HG03045 (cell line): Measurements from ENCODE around the gene FAM193A.
A peak's percentile ranks its signal among the peaks of the same experiment; 100 is the strongest.

Experiments
- ATAC-seq: cut with Tn5 transposase; IDR thresholded peaks from one replicate; pipeline ENCODE4 v1.9.1; 2021; ENCODE audit warnings: mild to moderate bottlenecking, moderate library complexity; ENCODE audit not compliant: unreplicated experiment

The FAM193A gene, protein sequence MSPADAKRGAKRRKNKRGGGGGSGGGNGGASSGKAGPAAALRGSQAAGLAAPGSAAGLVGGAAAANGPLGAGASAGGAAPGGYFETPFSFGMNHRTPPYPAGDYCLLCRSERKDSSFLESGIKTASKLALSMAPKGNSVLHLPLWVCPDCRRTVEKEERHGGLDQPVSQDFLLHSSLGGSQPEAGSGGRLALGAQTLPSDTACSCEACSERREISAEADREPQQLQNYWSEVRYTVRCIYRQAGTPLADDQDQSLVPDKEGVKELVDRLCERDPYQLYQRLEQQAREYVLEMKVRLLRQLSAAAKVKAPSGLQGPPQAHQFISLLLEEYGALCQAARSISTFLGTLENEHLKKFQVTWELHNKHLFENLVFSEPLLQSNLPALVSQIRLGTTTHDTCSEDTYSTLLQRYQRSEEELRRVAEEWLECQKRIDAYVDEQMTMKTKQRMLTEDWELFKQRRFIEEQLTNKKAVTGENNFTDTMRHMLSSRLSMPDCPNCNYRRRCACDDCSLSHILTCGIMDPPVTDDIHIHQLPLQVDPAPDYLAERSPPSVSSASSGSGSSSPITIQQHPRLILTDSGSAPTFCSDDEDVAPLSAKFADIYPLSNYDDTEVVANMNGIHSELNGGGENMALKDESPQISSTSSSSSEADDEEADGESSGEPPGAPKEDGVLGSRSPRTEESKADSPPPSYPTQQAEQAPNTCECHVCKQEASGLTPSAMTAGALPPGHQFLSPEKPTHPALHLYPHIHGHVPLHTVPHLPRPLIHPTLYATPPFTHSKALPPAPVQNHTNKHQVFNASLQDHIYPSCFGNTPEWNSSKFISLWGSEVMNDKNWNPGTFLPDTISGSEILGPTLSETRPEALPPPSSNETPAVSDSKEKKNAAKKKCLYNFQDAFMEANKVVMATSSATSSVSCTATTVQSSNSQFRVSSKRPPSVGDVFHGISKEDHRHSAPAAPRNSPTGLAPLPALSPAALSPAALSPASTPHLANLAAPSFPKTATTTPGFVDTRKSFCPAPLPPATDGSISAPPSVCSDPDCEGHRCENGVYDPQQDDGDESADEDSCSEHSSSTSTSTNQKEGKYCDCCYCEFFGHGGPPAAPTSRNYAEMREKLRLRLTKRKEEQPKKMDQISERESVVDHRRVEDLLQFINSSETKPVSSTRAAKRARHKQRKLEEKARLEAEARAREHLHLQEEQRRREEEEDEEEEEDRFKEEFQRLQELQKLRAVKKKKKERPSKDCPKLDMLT (N-terminal part only)

DNA sequence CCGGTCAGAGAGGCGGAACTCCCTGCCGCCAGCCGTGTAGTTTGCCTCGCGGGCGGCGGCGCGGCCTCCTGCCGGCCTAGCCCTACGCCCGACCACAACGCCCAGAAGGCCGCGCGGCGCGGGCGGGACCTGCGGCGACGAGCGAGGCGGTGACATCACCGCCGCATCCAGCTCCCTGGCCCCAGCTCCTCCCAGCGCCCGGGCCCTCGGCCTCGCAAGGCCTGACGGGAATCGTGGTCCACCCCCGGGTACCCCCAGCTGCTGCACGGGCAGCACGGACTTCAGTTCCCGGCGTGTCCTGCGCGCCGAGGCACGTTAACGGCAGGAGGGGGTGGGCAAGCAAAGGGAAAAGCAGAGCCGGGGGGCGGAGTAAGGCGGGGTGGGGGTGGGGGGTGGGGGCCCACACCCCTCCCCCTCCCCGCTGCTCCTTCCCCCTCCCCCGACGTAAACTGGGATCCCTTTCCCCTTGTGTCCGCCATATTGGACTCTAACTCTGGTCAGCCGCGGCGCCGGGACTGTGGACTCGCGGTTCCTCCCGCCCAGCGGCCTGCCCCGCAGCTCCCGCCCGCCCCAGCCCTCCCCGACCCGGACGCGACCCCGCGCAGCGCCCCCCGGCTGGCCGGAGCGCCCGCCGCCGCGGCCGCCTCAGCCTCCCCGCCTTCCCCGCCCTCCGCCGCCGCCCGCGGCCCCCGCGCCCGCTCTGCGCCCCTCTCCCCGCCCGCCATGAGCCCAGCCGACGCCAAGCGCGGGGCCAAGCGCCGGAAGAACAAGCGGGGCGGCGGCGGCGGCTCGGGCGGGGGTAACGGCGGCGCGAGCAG is at the start of gene FAM193A:
FAM193A (plus strand) TSS at position 455 of the 818 bp plus-strand sequence; CDS start at position 724, 269 bp downstream.
- ATAC-seq, result peak; percentile 88

DNA sequence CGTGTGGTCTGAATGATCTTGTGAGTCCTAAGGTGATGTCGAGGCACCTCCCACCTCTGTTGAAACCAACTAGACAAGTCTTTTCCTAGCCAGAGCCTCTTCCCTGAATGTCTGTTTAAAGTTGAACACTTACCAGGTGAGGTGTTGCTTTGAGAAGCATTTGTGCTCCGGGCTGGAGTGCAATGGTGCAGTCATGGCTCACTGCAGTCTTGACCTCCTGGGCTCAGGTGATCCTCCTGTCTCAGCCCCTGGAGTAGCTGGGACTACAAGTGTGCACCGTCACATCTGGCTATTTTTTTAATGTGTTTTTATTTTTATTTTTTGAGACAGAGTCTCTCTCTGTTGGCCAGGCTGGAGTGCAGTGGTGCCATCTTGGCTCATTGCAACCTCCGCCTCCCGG is 49.5 kb upstream of the FAM193A start:
- ATAC-seq, result no peak

DNA sequence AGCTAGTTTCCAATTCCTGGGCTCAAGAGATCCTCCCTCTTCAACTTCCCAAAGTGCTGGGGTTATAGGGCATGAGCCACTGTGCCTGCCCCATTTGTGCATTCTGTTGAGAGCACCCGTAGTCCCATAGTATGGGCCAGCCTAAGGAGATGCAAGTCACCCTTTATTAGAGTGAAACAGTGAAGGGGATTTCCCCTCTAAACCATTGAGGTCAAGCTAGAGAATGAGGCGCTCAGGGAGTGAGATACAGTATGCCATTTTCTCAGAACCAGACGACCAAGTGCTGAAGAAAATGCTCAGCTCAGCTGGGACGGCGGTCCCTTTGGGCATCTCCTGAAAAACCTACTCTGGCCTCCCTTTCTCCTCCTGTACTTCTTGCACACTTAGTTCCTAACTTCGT is 48.8 kb upstream of the FAM193A start:
- peak; percentile 56 for ATAC-seq

DNA sequence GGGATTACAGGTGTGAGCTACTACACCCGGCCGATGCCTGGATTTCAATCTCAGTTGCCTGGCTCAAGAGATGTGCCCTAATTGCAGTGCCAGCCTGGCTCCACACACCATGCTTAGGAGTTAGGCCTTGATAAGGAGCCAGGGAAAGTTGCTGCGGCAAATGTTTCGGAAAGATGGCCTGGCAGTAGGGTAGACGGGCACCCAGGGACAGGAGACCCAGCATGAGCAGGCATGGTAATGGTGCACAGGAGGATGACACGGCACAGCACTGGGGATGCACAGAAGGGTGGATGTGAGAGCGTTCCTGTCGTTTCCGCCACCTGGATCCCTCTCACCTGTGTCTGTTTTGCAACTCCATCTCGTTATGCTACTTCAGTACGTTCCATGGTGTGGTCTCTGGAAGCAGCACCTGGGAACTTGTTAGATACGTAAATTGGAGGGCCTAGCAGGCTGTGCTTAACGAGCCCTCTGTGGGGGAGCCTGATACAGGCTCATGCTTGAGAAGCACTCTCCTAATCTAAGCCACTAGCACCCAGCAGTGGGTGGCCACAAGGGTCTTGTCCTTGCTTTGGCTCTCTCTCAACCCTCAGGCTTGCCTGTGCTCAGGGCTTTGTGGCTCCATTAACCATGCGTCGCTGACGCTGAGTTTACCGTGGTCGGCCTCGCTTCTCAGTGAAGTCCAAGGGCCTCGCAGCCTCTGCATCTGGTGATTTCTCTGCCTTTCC is 47.2 kb upstream of the FAM193A start:
- no peak for ATAC-seq

DNA sequence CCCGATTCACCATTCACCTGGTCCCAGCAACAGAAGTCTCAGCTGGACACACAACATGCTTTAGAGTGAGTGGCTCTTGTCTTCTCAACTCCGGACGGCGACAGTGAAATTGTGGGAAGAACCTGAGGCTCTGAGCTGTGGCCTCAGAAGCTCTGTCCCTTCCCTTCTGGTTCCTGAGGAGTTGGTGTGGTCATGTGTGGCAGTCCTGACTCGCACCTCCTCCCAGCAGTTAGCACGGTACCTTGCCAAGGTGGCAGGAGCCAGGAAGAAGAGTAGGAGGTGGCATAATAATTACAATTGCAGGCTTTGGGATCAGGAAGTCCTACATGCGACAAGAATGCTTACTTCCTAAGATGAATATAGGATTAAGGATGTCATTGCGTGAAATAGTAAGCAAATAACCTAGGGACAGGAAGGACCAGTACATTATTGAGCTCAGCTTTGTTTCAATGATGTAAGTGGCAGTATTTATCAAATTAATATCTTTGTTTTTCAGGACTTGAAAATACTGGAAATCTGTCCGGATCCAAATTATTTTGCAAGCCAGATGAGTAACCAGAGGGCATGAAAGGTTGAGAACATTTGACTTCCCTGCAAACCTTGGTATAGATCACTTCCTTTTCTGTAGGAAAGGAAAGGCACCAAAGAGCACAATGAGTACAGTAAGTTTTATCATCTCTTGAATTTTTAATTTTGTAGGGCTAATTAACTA is 46.5 kb upstream of the FAM193A start:
- no peak for ATAC-seq

DNA sequence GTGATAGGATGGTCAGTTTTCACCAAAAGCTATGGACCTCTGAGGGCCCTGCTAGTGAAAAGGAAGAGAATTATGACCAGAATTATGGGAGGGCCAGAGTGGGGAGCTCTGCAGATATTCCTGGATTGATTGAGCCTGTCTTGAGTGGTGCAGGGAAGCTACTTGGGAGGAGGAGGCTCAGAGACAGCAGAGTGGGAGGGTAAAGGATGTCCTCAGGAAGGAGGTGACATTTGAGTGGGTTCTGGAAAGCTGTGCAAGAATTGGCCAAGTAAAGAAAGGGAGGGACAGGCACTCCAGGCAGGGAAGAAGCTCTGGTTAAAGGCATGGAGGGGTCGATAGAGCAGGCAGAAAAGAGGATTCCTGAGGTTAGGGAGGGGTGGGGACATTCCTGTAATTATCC is 43.5 kb upstream of the FAM193A start:
- no peak for ATAC-seq

DNA sequence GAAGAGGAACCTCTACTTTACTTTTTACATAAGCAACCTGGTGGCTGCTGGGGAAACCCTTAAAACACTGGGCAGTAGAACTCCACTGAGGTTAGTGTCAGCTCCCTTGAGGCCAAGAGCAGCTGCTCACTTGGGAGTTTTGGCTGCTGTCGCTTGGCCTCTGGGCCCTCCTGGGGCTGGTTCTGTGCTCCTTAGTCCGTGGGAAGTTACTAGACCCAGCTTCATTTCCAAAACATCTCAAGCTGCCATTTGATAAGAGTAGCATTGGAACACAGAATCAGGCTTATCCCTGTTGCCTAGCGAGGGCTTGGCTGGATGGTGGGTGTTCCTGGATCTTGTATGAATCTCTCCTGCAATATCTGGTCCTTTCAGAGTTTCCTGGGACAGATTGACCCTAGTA is 41.5 kb upstream of the FAM193A start:
- ATAC-seq, result no peak

DNA sequence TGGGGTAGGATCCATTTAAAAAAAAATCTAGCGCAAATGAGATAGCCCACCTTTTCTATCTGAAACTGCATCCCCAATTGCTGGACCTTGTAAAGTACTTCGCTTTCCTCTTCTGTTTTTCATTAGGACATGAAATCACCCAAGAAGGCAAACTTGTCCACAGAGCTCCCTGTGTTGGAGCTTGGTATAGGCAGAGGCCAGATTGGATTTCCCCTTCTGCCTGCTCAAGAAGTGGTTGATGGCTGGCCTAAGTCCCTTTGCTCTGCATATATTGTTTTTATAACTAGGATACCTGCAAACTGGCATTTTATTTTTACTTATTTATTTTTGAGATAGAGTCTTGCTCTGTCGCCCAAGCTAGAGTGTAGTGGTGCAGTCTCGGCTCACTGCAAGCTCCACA is 39.1 kb upstream of the FAM193A start:
- ATAC-seq, result no peak

DNA sequence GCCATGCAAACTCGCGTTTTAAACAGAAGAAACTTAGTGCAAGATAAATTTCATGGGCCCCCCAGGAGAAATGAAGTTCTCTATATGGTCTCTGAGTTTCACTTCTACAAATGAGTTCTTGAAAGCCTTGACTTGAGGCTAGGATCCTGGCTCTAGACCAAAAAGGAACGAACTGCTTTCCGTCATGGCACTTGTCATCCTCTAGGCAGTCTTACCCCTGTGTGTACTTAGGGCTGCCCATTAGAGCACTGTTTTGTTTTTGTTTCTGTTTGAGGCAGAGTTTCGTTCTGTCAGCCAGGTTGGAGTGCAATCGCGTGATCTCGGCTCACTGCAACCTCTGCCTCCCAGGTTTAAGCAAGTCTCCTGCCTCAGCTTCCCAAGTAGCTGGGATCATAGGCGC is 38.5 kb upstream of the FAM193A start:
- ATAC-seq, result peak; percentile 88

DNA sequence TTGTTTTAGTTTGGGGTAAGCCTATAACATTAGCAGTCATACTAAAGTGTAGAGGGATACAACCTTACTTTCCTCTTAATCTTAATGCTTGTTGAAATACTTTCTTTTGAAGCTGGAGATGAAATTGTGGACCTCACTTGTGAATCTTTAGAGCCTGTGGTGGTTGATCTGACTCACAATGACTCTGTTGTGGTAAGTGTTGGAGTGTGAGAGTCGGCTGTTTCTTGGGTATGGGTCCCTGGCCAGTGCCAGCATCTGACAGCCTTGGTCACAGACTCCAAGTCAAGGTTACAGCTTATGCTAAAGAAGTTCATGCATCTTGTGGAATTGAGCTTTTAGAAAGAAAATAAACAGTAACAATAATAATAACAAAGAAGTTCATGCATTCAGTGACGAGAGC is 35.9 kb upstream of the FAM193A start:
- ATAC-seq, result no peak

DNA sequence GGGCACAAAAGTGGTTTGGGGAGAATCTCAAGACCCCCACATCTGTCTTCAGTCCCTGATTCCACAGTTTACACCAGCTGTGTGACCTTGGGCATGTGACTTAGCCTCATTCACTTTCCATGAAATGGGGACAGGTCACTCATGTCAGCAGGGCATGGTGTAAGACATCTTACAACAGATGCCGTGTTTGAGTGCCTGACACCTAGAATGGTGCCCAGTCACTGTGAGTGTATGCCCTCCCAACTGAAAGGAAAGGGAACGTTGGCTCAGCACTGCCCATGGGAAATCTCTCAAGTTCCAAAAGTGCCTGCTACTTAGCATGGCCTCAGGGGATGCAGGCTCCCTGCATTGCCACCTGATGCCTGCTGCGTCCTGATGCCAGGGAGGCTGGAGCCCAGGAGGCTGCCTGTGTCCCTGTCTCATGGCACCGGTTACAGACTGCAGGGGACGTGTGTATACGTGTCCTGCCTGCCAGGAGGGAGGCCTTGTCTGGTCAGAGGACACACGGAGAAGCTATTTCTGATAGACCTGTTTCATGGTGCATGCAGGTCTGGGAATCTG is 35.3 kb upstream of the FAM193A start:
- ATAC-seq, result no peak

DNA sequence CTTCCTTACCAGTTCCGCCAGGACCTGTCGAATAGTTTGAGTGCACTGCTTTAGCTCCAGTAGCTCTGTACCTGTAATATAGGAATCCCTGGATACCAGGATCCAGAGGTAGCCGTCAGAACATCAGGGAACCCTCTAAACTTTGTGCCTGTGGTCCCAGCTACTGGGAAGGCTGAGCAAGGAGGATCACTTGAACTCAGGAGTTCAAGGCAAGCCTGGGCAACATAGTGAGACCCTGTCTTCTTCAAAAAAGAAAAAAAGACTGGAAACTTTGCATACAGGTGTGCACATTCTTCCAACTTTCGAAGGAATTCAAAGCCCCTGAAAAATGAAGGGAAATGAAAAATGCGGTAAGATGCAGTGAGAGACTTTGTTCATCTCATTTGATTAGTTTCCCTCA is 32.6 kb upstream of the FAM193A start:
- ATAC-seq, result no peak

DNA sequence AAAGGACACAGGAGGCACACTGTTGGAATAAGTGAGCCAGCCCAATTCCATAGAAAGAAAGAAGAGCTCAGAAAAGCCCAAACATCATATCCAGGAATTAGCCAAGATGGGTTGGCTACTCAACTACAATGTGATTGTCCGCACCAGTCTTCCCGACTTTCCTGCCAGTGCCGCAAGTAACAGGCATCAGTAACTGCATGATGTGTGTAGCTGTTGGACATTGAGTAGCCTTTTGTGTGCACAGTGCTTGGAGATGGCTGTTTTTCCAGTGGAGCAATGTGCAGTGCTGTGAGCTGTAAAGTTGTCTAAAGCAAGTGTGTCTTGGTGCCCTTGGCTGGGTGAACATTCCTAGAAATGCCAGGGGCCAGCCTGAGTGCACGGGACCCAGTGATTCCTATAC is 29.2 kb upstream of the FAM193A start:
- ATAC-seq, result no peak

DNA sequence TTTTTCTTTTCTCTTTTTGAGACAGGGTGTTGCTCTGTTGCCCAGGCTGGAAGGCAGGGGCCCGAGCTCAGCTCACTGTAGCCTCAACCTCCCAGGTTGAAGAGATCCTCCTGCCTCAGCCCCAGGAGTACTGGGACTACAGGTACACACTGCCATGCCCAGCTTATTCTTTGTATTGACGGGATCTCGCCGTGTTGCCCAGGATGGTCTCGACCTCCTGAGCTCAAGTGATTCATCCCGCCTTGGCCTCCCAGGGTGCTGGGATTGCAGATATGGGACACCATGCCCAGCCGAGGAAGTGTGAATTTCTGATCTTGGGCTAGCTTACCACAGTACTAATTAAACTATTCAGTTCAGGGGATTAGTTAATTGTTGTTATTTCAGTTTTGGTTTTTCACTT is 28.6 kb upstream of the FAM193A start:
- no peak for ATAC-seq

DNA sequence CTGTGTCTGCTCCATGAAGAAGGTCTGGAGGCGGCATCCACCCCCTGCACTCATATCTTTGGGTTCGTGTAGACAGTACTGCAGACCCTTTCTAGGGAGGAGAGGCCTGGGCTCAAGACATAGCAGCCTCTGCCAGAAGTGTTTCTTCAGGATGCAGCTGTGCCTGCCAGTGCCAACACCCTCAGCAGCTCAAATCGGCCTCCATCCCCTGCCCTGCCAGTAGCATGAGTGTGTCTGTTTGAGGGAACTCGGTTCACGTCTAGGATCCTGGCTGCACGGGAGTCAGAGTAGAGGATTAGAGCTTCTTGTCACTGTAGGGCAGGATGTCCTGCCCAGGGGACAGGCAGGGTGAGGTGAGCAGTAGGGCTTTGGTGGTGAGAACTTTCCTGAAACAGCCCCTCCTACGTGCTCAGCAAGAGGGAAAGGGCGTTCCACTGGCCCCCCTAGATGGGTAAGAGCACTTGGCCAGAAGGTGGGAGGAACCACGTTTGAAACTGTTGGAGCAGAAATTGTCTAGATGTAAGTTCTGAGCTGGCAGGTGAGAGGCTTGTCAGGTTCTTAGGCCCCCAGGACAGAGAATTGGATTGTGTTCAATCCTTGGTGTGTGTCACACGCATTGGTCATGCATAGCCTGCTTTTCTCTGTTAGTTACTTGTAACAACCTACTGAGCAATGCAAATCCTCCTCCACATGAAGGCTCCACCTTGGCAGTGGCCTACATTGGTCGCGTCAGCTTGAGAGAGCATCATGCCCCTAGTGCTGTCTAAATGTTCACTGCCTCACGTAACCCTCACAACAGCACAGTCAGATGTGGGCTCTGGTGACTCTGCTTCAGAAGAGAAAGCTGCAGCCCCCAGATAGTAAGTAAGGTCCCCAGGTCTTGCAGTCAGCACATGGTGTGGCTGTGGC is 25.8 kb upstream of the FAM193A start:
- no peak for ATAC-seq

DNA sequence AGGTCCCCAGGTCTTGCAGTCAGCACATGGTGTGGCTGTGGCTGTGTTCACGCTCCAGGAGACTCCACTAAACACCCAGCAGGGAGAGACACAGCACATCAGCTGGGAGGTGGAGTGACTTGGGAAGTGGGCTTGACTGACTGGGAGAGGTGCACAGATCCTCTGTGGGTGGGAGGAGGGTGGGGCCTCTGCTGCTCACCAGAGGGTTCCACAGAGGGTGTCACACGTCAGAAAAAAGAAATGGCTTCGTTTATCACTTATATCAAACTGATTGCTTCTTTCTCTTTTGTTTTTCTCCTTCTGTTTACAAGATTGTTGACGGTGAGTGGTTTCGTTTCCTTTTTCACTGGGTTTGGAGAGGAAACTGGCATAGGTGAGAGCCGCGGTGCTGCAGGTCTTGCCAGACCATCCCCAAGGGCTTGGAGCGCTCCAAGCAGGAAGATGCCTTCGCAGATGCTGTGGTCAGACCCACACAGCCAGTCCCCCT is 24.8 kb upstream of the FAM193A start:
- no peak for ATAC-seq

DNA sequence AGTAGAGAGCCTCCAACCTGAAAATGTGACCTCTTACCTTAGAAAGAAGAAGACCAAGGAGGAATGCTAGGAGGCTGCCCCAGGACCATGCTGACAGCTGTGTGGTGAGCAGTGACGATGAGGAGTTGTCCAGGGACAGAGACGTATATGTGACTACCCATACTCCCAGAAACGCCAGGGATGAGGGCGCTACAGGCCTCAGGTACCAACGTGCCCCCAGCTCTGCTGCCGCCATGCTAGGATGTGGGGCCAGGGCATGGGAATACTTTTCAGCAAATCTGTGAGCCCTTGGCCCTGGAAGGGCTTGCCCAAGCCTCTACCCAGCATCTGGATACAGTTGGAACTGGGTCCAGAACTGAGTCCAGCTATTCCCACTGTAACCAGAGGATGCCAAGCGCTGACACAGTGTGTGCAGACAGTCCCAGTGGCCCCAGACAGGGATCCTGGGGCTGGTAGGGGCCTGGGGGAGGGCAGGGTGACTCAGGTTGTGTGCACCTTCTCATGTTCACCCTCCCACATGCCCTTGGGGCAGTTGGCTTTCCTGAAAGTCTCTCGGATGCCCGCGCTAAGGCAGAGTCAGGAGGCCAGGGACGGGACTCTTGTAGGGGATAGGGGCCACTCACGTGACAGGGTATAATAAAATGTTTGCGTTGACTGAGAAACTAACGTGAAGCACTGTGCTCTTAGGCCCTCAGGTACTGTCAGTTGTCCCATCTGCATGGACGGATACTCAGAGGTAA is 23.9 kb upstream of the FAM193A start:
- no peak for ATAC-seq
